GM23248 (cell line): ENCODE measurements around the gene TMEM82.

Experiments
- EZH2 ChIP-seq: fragments of 200-600 bp; sonication (generic); IDR thresholded peaks from 2 replicates; pipeline ENCODE4 v1.6.1; 2018; ENCODE audit warnings: antibody characterized with exemption, mild to moderate bottlenecking; ENCODE audit not compliant: insufficient read depth, poor library complexity, severe bottlenecking
- EZH2phosphoT487 ChIP-seq: fragments of 200-600 bp; sonication (generic); IDR thresholded peaks from 2 replicates; pipeline ENCODE4 v1.6.1; 2018; ENCODE audit warnings: antibody characterized with exemption, moderate library complexity, mild to moderate bottlenecking, low read depth; ENCODE audit not compliant: insufficient read depth

GRCh38 chr1:15758343-15758931 is 16.1 kb downstream of the TMEM82 start, which contains the start of gene FBLIM1:
- TF ChIP-seq EZH2 = no peak
- no peak for TF ChIP-seq EZH2phosphoT487
